GM08714 (cell line): Measurements from ENCODE around the gene CIAO1.
"Not testable (repeated sequence)": the region's sequence is repeated elsewhere in the genome, so short reads cannot be mapped to it uniquely, and the experiment has no call there.

Experiments used
- H3K4me3 ChIP-seq: fragments of 200-500 bp; sonication (Bioruptor generic); 2 replicates; pipeline ENCODE4 v1.5.1; 2014; ENCODE audit warnings: mild to moderate bottlenecking, low read length, inconsistent platforms
- ZNF274 ChIP-seq: IDR thresholded peaks from 2 replicates; pipeline ENCODE4 v1.6.1; 2012; ENCODE audit warnings: mild to moderate bottlenecking, low read depth, low read length

The CIAO1 gene

DNA sequence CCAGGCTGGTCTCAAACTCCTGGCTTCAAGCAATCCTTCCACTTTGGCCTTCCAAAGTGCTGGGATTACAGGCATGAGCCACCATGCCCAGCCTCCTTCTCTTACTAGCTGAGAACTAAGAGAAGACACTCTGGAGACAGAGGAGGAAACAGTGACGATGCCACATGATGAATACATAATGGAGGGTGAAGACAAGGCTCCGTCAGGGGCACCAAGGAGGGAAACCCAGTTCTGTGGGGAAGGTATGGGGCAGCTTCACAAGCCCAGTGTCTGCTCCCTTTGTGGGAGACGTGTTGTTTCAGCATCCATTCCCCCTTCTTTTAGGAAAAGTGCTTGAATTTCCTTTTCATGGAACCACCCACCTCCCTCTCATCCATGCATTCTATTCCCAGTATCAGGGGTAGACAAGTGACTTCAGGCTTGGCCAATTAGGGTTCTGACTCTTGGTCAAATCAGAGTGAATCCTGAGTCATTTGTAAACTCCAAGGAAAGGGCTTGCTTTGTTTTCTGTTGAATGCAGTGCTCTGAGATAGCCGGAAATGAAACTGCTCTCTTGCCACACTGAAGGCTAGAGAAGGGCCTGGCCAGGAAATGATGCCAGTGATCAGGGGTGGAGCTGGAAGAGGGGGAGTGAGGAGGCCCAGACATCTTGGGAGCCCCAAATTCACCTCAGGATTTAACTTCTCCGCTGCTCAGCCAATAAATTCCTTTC is 24.0 kb upstream of the CIAO1 start:
- TF ChIP-seq ZNF274, result no peak
- peak overlapping the region; percentile 7; the same call in 1 of the 2 replicates for H3K4me3 ChIP-seq

DNA sequence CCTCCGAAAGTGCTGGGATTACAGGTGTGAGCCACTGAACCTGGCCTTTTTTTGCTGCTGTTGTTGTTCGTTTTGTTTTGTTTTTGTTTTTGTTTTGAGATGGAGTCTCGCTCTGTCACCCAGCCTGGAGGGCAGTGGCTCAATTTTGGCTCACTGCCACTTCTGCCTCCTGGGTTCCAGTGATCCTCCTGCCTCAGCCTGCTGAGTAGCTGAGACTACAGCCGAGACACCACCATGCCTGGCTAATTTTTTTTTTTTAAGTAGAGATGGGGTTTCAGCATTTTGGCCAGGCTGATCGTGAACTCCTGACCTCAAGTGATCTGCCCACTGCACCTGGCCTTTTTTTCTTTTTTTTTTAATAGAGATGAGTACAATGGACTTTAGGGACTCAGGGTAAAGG is 22.2 kb upstream of the CIAO1 start:
- H3K4me3 ChIP-seq, result no peak overlapping the region
- TF ChIP-seq ZNF274, result no peak

GRCh38 chr2:96245609-96246390 is 20.2 kb upstream of the CIAO1 start:
- TF ChIP-seq ZNF274, result no peak
- no peak overlapping the region for H3K4me3 ChIP-seq

DNA sequence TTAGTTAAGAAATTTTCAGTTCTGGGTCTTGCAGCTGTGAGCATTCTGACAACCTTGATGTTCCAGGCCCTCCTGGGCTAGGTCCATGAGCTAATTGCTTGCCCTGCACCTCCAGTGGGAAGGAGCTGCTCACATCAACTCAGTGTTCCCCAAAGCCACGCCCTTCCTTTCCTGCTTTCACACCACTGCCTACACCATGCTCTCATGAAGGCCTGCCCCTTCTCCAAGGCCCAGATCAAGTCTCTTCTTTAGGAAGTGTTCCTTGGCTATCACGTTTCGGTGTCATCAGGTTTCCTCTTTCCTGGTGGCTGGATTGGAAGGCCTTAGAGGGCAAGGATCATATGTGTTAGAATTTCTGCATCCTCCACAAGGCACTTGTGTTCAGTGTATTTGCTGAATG is 19.0 kb upstream of the CIAO1 start:
- TF ChIP-seq ZNF274, result no peak
- H3K4me3 ChIP-seq, result no peak overlapping the region

DNA sequence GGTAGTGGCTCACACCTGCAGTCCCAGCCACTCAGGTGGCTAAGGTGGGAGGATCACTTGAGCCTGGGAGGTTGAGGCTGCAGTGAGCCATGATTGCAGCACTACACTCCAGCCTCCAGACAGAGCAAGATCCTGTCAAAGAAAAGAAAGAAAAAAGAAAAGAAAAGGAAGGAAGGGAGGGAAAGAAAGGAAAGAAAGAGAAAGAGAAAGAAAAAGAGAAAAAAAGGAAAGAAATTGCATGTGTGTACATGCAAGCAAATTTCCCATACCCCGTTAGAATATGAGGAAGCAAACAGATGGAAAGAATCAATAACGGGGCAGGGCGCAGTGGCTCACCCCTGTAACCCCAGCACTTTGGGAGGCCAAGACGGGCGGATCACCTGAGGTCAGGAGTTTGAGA is 18.1 kb upstream of the CIAO1 start:
- TF ChIP-seq ZNF274, result no peak
- H3K4me3 ChIP-seq, result no peak overlapping the region

DNA sequence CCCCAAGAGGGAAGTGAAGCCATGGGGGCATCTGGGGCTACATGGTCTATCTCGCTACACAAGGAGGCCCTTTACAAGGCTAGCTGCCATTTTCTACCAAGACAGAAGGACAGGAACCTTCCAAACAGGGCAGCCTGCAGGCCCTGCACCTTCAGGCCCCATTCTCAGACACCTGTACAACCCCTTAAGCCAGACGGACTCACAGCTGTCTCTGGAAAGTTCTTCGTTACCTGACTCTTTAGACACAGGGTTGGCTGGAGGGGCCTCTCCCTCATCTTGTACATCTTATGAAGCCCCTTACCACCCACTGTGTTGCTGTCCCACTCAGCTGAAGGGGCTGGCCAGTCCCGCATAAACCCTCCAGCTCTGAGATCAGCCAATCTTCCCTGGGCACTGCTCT is 17.4 kb upstream of the CIAO1 start:
- H3K4me3 ChIP-seq, result no peak overlapping the region
- no peak for TF ChIP-seq ZNF274

GRCh38 chr2:96249654-96250053 is 16.4 kb upstream of the CIAO1 start:
- no peak overlapping the region for H3K4me3 ChIP-seq
- TF ChIP-seq ZNF274, result no peak

DNA sequence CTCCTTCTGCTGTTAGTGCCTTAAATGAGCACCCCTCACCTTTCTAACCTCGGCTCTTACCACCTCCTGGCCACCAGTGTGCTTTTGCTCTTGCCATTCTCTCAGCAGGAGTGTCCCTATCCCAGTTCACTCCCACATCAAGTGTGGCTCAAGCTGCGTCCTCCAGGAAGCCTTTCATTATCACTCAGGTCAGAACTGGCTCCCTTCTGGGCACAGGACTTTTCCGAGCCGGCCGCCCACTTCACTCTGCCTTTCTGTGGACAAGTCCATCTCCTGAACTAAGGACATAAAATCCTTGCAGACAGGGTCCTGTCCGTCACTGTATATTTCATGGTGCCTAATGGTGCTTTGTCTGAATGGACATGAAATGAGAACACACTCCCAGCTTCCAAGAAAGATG is 15.8 kb upstream of the CIAO1 start:
- TF ChIP-seq ZNF274, result no peak

GRCh38 chr2:96251721-96252292 is 14.2 kb upstream of the CIAO1 start:
- no peak for TF ChIP-seq ZNF274

More for the DNA sequence above, 15.8 kb upstream of the CIAO1 start:
- H3K4me3 ChIP-seq, result no peak overlapping the region

DNA sequence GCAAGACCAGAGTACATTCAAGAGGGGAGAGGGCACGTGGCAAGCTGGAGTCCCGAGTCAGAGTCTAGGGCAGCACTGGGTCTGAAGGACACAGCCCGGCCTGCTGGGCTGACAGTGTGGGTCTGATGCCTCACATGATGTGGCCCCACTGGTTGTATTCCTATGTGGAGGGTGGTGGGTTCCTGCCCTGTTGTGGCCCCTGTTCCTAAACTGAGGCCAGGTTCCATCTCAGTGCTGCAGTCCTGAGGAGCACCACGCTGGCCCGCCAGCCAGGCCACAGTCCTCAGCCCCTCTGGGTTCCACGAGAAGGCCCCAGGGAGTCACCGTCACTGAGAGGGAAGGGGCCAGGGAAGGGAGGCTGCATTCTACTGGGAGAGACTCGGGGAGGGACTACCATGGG is 13.5 kb upstream of the CIAO1 start:
- no peak for TF ChIP-seq ZNF274
- no peak overlapping the region for H3K4me3 ChIP-seq

More at GRCh38 chr2:96251721-96252292, 14.2 kb upstream of the CIAO1 start:
- no peak overlapping the region for H3K4me3 ChIP-seq

DNA sequence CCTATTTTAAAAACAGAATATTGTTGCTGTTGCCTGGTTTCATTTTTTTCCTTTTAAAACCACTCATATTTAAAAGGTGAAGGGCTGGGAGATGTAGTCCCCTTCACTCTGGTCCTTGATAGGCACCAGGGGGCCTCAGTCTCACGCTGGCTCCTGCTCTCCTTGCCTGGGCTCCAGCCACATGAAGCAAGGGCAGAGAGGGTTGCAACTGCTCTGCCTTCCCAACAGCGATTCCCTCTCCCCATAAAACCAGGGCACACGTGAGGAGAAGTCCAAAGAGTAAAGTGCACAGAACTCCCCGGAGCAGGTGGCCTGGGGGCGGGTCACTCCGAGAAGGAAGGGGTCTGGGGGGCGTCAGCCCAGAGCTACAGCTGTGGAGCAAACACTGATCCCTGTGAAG is 13.0 kb upstream of the CIAO1 start:
- no peak for TF ChIP-seq ZNF274
- no peak overlapping the region for H3K4me3 ChIP-seq

- no peak overlapping the region for H3K4me3 ChIP-seq
- TF ChIP-seq ZNF274, result no peak
Measured at GRCh38 chr2:96254571-96254970, 11.5 kb upstream of the CIAO1 start.

DNA sequence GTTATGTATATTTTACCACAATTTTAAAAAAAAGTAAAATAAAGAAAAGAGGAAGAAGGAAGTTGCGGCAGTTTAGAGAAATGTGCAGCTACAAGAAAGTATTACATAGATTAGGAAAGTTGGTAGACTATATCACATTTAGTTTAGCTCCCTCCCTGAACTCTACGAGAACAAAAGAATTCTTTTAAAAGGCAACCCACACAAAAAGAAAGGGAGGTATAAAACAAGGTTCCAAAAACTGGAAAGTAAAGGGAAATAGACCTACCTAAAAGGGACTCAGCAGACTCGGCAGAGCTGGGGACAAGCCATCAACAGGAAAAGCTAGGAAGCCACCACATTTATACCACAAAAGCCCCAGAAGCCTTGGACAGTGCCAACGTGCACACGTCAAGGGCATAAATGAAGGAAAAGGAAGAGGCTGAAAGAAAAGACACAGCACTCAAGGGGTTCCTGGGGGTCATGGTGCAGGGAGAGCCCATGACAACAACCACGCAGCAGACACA is 9.4 kb upstream of the CIAO1 start:
- TF ChIP-seq ZNF274, result no peak
- H3K4me3 ChIP-seq, result no peak overlapping the region; the same call in 1 of the 2 replicates

- not testable (repeated sequence) for H3K4me3 ChIP-seq
Measured at GRCh38 chr2:96257744-96258143, 8.3 kb upstream of the CIAO1 start.
